WTC11 (cell line): Measurements from ENCODE around the gene PDE6B. TPM values are rescaled to one million over a fixed set of nuclear protein-coding genes. Genes with fewer than 3 reads are reported as not detected.

Source experiments
- ATAC-seq: fragments of 200-7000 bp; cut with Tn5 transposase; 2 replicates; pipeline ENCODE4 v1.10.0; 2021; ENCODE audit warnings: mild to moderate bottlenecking, moderate library complexity
- CTCF ChIA-PET: fragments of 300-600 bp; sonication (Branson Sonifier 250); formaldehyde crosslinking; loops from one replicate; lab custom pipeline; 2021; ENCODE audit warnings: antibody characterized with exemption; lab: Charles Lee
- POLR2A ChIA-PET: fragments of 350-600 bp; sonication (Branson Sonifier 250); formaldehyde crosslinking; loops from one replicate; lab custom pipeline; 2021; ENCODE audit warnings: antibody characterized with exemption; lab: Charles Lee
- DNase-seq: peaks from one replicate; pipeline ENCODE4 v3.0.0; 2021; ENCODE audit warnings: low spot score
- H3K27ac Mint-ChIP-seq: 2 replicates; pipeline ENCODE4 v1.8.0; 2021; ENCODE audit warnings: mixed read lengths
- H3K27me3 Mint-ChIP-seq: 2 replicates; pipeline ENCODE4 v1.8.0; 2021; ENCODE audit warnings: low read depth, mild to moderate bottlenecking, moderate library complexity, mixed read lengths
- H3K36me3 Mint-ChIP-seq: 2 replicates; pipeline ENCODE4 v1.8.0; 2021; ENCODE audit warnings: mixed read lengths
- H3K4me1 Mint-ChIP-seq: 2 replicates; pipeline ENCODE4 v1.8.0; 2022; ENCODE audit warnings: mixed read lengths
- H3K4me3 Mint-ChIP-seq: 2 replicates; pipeline ENCODE4 v1.8.0; 2021; ENCODE audit warnings: mild to moderate bottlenecking, moderate library complexity, mixed read lengths
- H3K9me3 Mint-ChIP-seq: 2 replicates; pipeline ENCODE4 v1.8.0; 2021; ENCODE audit warnings: mixed read lengths
- ARID4B ChIP-seq: sonication (generic); formaldehyde crosslinking; IDR thresholded peaks from 2 replicates; pipeline ENCODE4 v1.8.0; 2023; ENCODE audit warnings: missing genetic modification reagents, mild to moderate bottlenecking, borderline replicate concordance
- ATF1 ChIP-seq: sonication (generic); formaldehyde crosslinking; IDR thresholded peaks from 2 replicates; pipeline ENCODE4 v1.8.1; 2023; ENCODE audit warnings: mild to moderate bottlenecking, moderate library complexity, missing genetic modification reagents
- E2F4 ChIP-seq: sonication (generic); formaldehyde crosslinking; IDR thresholded peaks from 2 replicates; pipeline ENCODE4 v1.8.1; 2022; ENCODE audit warnings: low read depth, mild to moderate bottlenecking, moderate library complexity, missing genetic modification reagents, borderline replicate concordance
- ELF4 ChIP-seq: sonication (generic); formaldehyde crosslinking; IDR thresholded peaks from 2 replicates; pipeline ENCODE4 v1.8.1; 2022; ENCODE audit warnings: low read depth, mild to moderate bottlenecking, moderate library complexity, missing genetic modification reagents
- ESRRA ChIP-seq: sonication (generic); formaldehyde crosslinking; IDR thresholded peaks from 2 replicates; pipeline ENCODE4 v1.8.1; 2022; ENCODE audit warnings: mild to moderate bottlenecking, missing genetic modification reagents, borderline replicate concordance
- FOXJ3 ChIP-seq: sonication (generic); formaldehyde crosslinking; IDR thresholded peaks from 2 replicates; pipeline ENCODE4 v1.9.0; 2021; ENCODE audit warnings: missing genetic modification reagents, mild to moderate bottlenecking, borderline replicate concordance
- FOXP1 ChIP-seq: sonication (generic); formaldehyde crosslinking; IDR thresholded peaks from 2 replicates; pipeline ENCODE4 v1.8.0; 2022; ENCODE audit warnings: missing genetic modification reagents, mild to moderate bottlenecking, moderate library complexity, borderline replicate concordance
- GABPB1 ChIP-seq: sonication (generic); formaldehyde crosslinking; IDR thresholded peaks from 2 replicates; pipeline ENCODE4 v1.8.1; 2023; ENCODE audit warnings: mild to moderate bottlenecking, missing genetic modification reagents
- GRHL2 ChIP-seq: fragments of 250-450 bp; sonication (Bioruptor Pico); IDR thresholded peaks from 2 replicates; pipeline ENCODE4 v1.8.0; 2022; ENCODE audit warnings: mild to moderate bottlenecking, moderate library complexity; ENCODE audit not compliant: insufficient replicate concordance, severe bottlenecking
- IRF2 ChIP-seq: sonication (generic); formaldehyde crosslinking; IDR thresholded peaks from 2 replicates; pipeline ENCODE4 v1.8.0; 2022; ENCODE audit warnings: low read depth, missing genetic modification reagents, borderline replicate concordance
- MXD4 ChIP-seq: fragments of 250-450 bp; sonication (Bioruptor Pico); IDR thresholded peaks from 2 replicates; pipeline ENCODE4 v1.8.0; 2021; ENCODE audit warnings: mild to moderate bottlenecking, moderate library complexity, borderline replicate concordance
- MYBL2 ChIP-seq: sonication (generic); formaldehyde crosslinking; IDR thresholded peaks from 2 replicates; pipeline ENCODE4 v1.8.1; 2023; ENCODE audit warnings: mild to moderate bottlenecking, moderate library complexity, missing genetic modification reagents
- NFE2L1 ChIP-seq: sonication (generic); formaldehyde crosslinking; IDR thresholded peaks from 2 replicates; pipeline ENCODE4 v1.8.1; 2023; ENCODE audit warnings: missing genetic modification reagents
- NR2C2 ChIP-seq: sonication (generic); formaldehyde crosslinking; IDR thresholded peaks from 2 replicates; pipeline ENCODE4 v1.8.0; 2022; ENCODE audit warnings: mild to moderate bottlenecking, missing genetic modification reagents
- PRRX2 ChIP-seq: fragments of 250-450 bp; sonication (Bioruptor Pico); IDR thresholded peaks from 2 replicates; pipeline ENCODE4 v1.8.0; 2021; ENCODE audit warnings: mild to moderate bottlenecking
- TEAD1 ChIP-seq: sonication (generic); formaldehyde crosslinking; IDR thresholded peaks from 2 replicates; pipeline ENCODE4 v1.8.0; 2022; ENCODE audit warnings: mild to moderate bottlenecking, missing genetic modification reagents
- TEAD4 ChIP-seq: sonication (generic); formaldehyde crosslinking; IDR thresholded peaks from 2 replicates; pipeline ENCODE4 v1.8.0; 2022; ENCODE audit warnings: mild to moderate bottlenecking, missing genetic modification reagents
- ZMAT4 ChIP-seq: fragments of 250-450 bp; sonication (Bioruptor Pico); IDR thresholded peaks from 2 replicates; pipeline ENCODE4 v1.9.0; 2021; ENCODE audit warnings: mild to moderate bottlenecking
- total RNA-seq: library from RNA; stranded (reverse); gene quantifications from 3 replicates; pipeline ENCODE4 v1.2.3, GENCODE V29; 2021
- TF ChIP-seq, protein P1 (sequence below): sonication (generic); formaldehyde crosslinking; IDR thresholded peaks from 2 replicates; pipeline ENCODE4 v1.8.1; 2022; ENCODE audit warnings: missing genetic modification reagents, borderline replicate concordance
- TF ChIP-seq, protein P2 (sequence below): sonication (generic); formaldehyde crosslinking; IDR thresholded peaks from 2 replicates; pipeline ENCODE4 v1.8.0; 2022; ENCODE audit warnings: mild to moderate bottlenecking, missing genetic modification reagents
- TF ChIP-seq, protein P3 (sequence below): sonication (generic); formaldehyde crosslinking; IDR thresholded peaks from 2 replicates; pipeline ENCODE4 v1.8.1; 2023; ENCODE audit warnings: mild to moderate bottlenecking, missing genetic modification reagents, borderline replicate concordance

PDE6B gene
- total RNA-seq, 1 experiment from 2014 or later: 7.1 TPM

GRCh38 chr4:702618-703048 lies 77.3 kb downstream of the PDE6B start:
- Mint-ChIP-seq H3K27me3 (peaks cover 20% of the 10 kb centered on the region), H3K9me3 (no peaks in the 10 kb centered on the region), H3K4me3 (no peak overlapping the region), H3K4me1 (0 out of 2 replicates have a peak, but pooled peaks cover 4% of the 10 kb centered on the region), H3K36me3 (no peaks in the 10 kb centered on the region), H3K27ac (no peak overlapping the region)
- no peak for DNase-seq
- POLR2A ChIA-PET: no interaction called here
- no peak for ATAC-seq
- CTCF ChIA-PET: interaction anchor here (1.1 to 1.6 kb wide), 2 partner anchors 16 to 19 kb away, joined by 3 to 13 read pairs; no protein-coding TSS in a partner anchor
- TF ChIP-seq NR2C2 (CRISPR knock-in tag): no peak

GRCh38 chr4:703336-704197 lies 78.2 kb downstream of the PDE6B start:
- Mint-ChIP-seq H3K4me3 (no peak overlapping the region), H3K9me3 (no peaks in the 10 kb centered on the region), H3K27me3 (peaks cover 20% of the 10 kb centered on the region), H3K4me1 (peaks cover 4% of the 10 kb centered on the region; the same call in 1 of the 2 replicates), H3K36me3 (peaks cover under 1% of the 10 kb centered on the region), H3K27ac (no peak overlapping the region)
- ChIA-PET CTCF (interaction anchor here (1.6 kb wide), 1 partner anchor 20 kb away, joined by 13 read pairs; no protein-coding TSS in a partner anchor), POLR2A (no interaction called here)
- DNase-seq: no peak
- no peak for ATAC-seq
- TF ChIP-seq GABPB1 (CRISPR knock-in tag) (no peak), MYBL2 (CRISPR knock-in tag) (no peak), ARID4B (CRISPR knock-in tag) (no peak), FOXJ3 (CRISPR knock-in tag) (no peak), FOXP1 (CRISPR knock-in tag) (no peak), ATF1 (CRISPR knock-in tag) (no peak), NFE2L1 (CRISPR knock-in tag) (no peak), TEAD4 (CRISPR knock-in tag) (no peak), GRHL2 (CRISPR knock-in tag) (no peak), IRF2 (no peak), E2F4 (no peak), ZMAT4 (no peak), MXD4 (CRISPR knock-in tag) (no peak), PRRX2 (CRISPR knock-in tag) (no peak), TEAD1 (no peak), ELF4 (CRISPR knock-in tag) (no peak), ESRRA (no peak)
- TF ChIP-seq, protein P1, sequence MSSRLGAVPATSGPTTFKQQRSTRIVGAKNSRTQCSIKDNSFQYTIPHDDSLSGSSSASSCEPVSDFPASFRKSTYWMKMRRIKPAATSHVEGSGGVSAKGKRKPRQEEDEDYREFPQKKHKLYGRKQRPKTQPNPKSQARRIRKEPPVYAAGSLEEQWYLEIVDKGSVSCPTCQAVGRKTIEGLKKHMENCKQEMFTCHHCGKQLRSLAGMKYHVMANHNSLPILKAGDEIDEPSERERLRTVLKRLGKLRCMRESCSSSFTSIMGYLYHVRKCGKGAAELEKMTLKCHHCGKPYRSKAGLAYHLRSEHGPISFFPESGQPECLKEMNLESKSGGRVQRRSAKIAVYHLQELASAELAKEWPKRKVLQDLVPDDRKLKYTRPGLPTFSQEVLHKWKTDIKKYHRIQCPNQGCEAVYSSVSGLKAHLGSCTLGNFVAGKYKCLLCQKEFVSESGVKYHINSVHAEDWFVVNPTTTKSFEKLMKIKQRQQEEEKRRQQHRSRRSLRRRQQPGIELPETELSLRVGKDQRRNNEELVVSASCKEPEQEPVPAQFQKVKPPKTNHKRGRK (CRISPR knock-in tag): no peak
- TF ChIP-seq, protein P2, sequence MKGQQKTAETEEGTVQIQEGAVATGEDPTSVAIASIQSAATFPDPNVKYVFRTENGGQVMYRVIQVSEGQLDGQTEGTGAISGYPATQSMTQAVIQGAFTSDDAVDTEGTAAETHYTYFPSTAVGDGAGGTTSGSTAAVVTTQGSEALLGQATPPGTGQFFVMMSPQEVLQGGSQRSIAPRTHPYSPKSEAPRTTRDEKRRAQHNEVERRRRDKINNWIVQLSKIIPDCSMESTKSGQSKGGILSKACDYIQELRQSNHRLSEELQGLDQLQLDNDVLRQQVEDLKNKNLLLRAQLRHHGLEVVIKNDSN: no peak
- TF ChIP-seq, protein P3, sequence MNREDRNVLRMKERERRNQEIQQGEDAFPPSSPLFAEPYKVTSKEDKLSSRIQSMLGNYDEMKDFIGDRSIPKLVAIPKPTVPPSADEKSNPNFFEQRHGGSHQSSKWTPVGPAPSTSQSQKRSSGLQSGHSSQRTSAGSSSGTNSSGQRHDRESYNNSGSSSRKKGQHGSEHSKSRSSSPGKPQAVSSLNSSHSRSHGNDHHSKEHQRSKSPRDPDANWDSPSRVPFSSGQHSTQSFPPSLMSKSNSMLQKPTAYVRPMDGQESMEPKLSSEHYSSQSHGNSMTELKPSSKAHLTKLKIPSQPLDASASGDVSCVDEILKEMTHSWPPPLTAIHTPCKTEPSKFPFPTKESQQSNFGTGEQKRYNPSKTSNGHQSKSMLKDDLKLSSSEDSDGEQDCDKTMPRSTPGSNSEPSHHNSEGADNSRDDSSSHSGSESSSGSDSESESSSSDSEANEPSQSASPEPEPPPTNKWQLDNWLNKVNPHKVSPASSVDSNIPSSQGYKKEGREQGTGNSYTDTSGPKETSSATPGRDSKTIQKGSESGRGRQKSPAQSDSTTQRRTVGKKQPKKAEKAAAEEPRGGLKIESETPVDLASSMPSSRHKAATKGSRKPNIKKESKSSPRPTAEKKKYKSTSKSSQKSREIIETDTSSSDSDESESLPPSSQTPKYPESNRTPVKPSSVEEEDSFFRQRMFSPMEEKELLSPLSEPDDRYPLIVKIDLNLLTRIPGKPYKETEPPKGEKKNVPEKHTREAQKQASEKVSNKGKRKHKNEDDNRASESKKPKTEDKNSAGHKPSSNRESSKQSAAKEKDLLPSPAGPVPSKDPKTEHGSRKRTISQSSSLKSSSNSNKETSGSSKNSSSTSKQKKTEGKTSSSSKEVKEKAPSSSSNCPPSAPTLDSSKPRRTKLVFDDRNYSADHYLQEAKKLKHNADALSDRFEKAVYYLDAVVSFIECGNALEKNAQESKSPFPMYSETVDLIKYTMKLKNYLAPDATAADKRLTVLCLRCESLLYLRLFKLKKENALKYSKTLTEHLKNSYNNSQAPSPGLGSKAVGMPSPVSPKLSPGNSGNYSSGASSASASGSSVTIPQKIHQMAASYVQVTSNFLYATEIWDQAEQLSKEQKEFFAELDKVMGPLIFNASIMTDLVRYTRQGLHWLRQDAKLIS: no peak
